ENCODE measurements around the gene DSTN.

GRCh38 chr20:17608701-17609497, 39.0 kb downstream of the DSTN start:
- no peak for TF ChIP-seq CTCF (IDR thresholded peaks at IDR 0.05 in 2 of 3, conservative IDR thresholded peaks at IDR 0.05 in 1 of 3; ENCODE audit: borderline replicate concordance in 1 of 3, insufficient read depth in 1 of 3, low read depth in 2 of 3, low read length in 2 of 3)
- no peak for TF ChIP-seq REST (IDR thresholded peaks at IDR 0.05; ENCODE audit: low read depth)
